Calu3 (cell line): ENCODE data around the gene BPIFB3. TPM values are rescaled to one million over a fixed set of nuclear protein-coding genes. Genes with fewer than 3 reads are reported as not detected.

Experiments used
- BruUV-seq: library from RNA; stranded (reverse); fragments of 400-500 nt; replicated peaks from 2 replicates; lab custom pipeline; 2021; lab: Mats Ljungman, UMichigan
- CTCF ChIA-PET: fragments of 300-600 bp; sonication (Branson Sonifier 250); formaldehyde crosslinking; loops from one replicate; lab custom pipeline; 2022; ENCODE audit warnings: antibody characterized with exemption; lab: Charles Lee
- DNase-seq: peaks from one replicate; pipeline ENCODE4 v3.0.0; 2022
- H3K27ac Mint-ChIP-seq: one replicate; pipeline ENCODE4 v1.8.0; 2022; ENCODE audit warnings: mixed read lengths; ENCODE audit not compliant: unreplicated experiment
- H3K27me3 Mint-ChIP-seq: one replicate; pipeline ENCODE4 v1.8.0; 2022; ENCODE audit warnings: mixed read lengths; ENCODE audit not compliant: unreplicated experiment
- H3K36me3 Mint-ChIP-seq: one replicate; pipeline ENCODE4 v1.8.0; 2022; ENCODE audit warnings: mild to moderate bottlenecking, moderate library complexity, mixed read lengths; ENCODE audit not compliant: insufficient read depth, unreplicated experiment
- H3K4me1 Mint-ChIP-seq: one replicate; pipeline ENCODE4 v1.8.0; 2022; ENCODE audit warnings: mild to moderate bottlenecking, low read depth, mixed read lengths; ENCODE audit not compliant: unreplicated experiment
- H3K4me3 Mint-ChIP-seq: one replicate; pipeline ENCODE4 v1.8.0; 2022; ENCODE audit warnings: mild to moderate bottlenecking, low read depth, moderate library complexity, mixed read lengths; ENCODE audit not compliant: unreplicated experiment
- H3K9me3 Mint-ChIP-seq: one replicate; pipeline ENCODE4 v1.8.0; 2022; ENCODE audit warnings: low read depth, mixed read lengths; ENCODE audit not compliant: unreplicated experiment
- intact Hi-C: fragments of 100-400 bp; cut with micrococcal nuclease; formaldehyde crosslinking; loops from one replicate; pipeline ENCODE4 v1.10.0; 2022; ENCODE audit not compliant: unreplicated experiment
- total RNA-seq: library from RNA; stranded (reverse); gene quantifications from 2 replicates; pipeline ENCODE4 v1.2.3, GENCODE V29; 2022
- TF ChIP-seq, protein P1 (sequence below): fragments of 200-600 bp; IDR thresholded peaks from one replicate; pipeline ENCODE4 v1.8.0; 2022; ENCODE audit warnings: antibody characterized with exemption; ENCODE audit not compliant: unreplicated experiment

The BPIFB3 gene
- total RNA-seq, 1 experiment from 2014 or later: not detected

GRCh38 chr20:33091147-33091546, 37.4 kb downstream of the BPIFB3 start:
- DNase-seq: no peak
- H3K36me3 Mint-ChIP-seq: no peaks in the 10 kb centered on the region
- CTCF ChIA-PET: no interaction called here
- no peaks in the 10 kb centered on the region for H3K4me1 Mint-ChIP-seq
- H3K27ac Mint-ChIP-seq: no peak overlapping the region
- intact Hi-C loops: no loop called here
- H3K9me3 Mint-ChIP-seq: no peaks in the 10 kb centered on the region
- no peak overlapping the region for H3K4me3 Mint-ChIP-seq
- TF ChIP-seq, protein P1, sequence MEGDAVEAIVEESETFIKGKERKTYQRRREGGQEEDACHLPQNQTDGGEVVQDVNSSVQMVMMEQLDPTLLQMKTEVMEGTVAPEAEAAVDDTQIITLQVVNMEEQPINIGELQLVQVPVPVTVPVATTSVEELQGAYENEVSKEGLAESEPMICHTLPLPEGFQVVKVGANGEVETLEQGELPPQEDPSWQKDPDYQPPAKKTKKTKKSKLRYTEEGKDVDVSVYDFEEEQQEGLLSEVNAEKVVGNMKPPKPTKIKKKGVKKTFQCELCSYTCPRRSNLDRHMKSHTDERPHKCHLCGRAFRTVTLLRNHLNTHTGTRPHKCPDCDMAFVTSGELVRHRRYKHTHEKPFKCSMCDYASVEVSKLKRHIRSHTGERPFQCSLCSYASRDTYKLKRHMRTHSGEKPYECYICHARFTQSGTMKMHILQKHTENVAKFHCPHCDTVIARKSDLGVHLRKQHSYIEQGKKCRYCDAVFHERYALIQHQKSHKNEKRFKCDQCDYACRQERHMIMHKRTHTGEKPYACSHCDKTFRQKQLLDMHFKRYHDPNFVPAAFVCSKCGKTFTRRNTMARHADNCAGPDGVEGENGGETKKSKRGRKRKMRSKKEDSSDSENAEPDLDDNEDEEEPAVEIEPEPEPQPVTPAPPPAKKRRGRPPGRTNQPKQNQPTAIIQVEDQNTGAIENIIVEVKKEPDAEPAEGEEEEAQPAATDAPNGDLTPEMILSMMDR: no peak
- peaks cover 83% of the 10 kb centered on the region for H3K27me3 Mint-ChIP-seq
- no TSS peak for BruUV-seq

DNA sequence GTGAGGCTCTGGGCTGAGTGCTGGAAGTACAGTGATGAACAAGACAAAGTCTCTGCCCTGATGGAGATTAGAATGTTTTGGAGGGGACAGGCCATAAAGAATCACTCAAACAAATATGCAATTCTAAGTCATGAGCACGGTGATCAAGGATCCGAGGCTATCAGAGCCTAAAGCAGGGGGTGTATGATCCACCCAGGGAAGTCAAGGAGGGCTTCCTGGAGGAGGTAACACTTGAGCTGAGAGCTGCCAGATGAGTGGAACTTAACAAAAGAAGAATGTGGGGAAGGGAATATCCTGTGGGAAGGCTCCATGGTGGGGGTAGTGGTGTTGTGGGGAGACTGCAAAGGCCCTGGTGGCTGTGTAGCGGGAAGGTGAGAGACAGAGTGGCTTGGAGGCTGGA, 38.0 kb downstream of the BPIFB3 start:
- Mint-ChIP-seq H3K36me3 (no peaks in the 10 kb centered on the region), H3K27ac (no peak overlapping the region), H3K9me3 (no peaks in the 10 kb centered on the region), H3K4me3 (no peak overlapping the region), H3K4me1 (no peaks in the 10 kb centered on the region), H3K27me3 (peaks cover 77% of the 10 kb centered on the region)
- intact Hi-C loops: no loop called here
- no TSS peak for BruUV-seq
- CTCF ChIA-PET: no interaction called here
- TF ChIP-seq, protein P1: no peak
- DNase-seq: no peak

- H3K9me3 Mint-ChIP-seq: no peaks in the 10 kb centered on the region
- no TSS peak for BruUV-seq
- H3K4me1 Mint-ChIP-seq: no peaks in the 10 kb centered on the region
- H3K4me3 Mint-ChIP-seq: no peak overlapping the region
- TF ChIP-seq, protein P1: no peak
- H3K27me3 Mint-ChIP-seq: peaks cover 71% of the 10 kb centered on the region
- no peak overlapping the region for H3K27ac Mint-ChIP-seq
- H3K36me3 Mint-ChIP-seq: no peaks in the 10 kb centered on the region
- intact Hi-C loops: no loop called here
- no peak for DNase-seq
- CTCF ChIA-PET: interaction anchor here (0.6 kb wide), 1 partner anchor 322 kb away, joined by 3 read pairs; no protein-coding TSS in a partner anchor
These were observed 38.7 kb downstream of the BPIFB3 start for GRCh38 chr20:33092361-33092760.

GRCh38 chr20:33093074-33093473, 39.4 kb downstream of the BPIFB3 start:
- peaks cover 69% of the 10 kb centered on the region for H3K27me3 Mint-ChIP-seq
- BruUV-seq: no TSS peak
- H3K36me3 Mint-ChIP-seq: no peaks in the 10 kb centered on the region
- no peaks in the 10 kb centered on the region for H3K4me1 Mint-ChIP-seq
- H3K9me3 Mint-ChIP-seq: no peaks in the 10 kb centered on the region
- intact Hi-C loops: no loop called here
- CTCF ChIA-PET: interaction anchor here (0.6 kb wide), 1 partner anchor 323 kb away, joined by 3 read pairs; no protein-coding TSS in a partner anchor
- no peak overlapping the region for H3K4me3 Mint-ChIP-seq
- TF ChIP-seq, protein P1: no peak
- H3K27ac Mint-ChIP-seq: no peak overlapping the region
- DNase-seq: no peak
